Measurements from ENCODE around the gene EXOC2. TPM values are rescaled to one million over a fixed set of nuclear protein-coding genes. Genes with fewer than 3 reads are reported as not detected.

EXOC2 gene
- total and polyA plus RNA-seq, 2 of the 13 experiments (the other 11 are each of a cell fraction or from before 2014, with no cell fraction given), result 12.6 to 22.9 TPM

- peak; percentile 54; the same call in 1 of the 2 replicates for TF ChIP-seq NR2F6 (IDR thresholded peaks at IDR 0.05)
- peak; percentile 85 for TF ChIP-seq NR2F6 (CRISPR knock-in tag; IDR thresholded peaks at IDR 0.05)
- TF ChIP-seq HHEX (CRISPR knock-in tag; IDR thresholded peaks at IDR 0.05), result peak; percentile 64; the same call in 1 of the 2 replicates
- TF ChIP-seq KDM3A (CRISPR knock-in tag; IDR thresholded peaks at IDR 0.05; ENCODE audit: low read depth), result peak; percentile 97
- no peak for TF ChIP-seq FOSL1 (CRISPR knock-in tag; IDR thresholded peaks at IDR 0.05; ENCODE audit: borderline replicate concordance)
- TF ChIP-seq AHDC1 (CRISPR knock-in tag; IDR thresholded peaks at IDR 0.05; ENCODE audit: borderline replicate concordance), result peak; percentile 77
- TF ChIP-seq TFAP4 (IDR thresholded peaks at IDR 0.05; ENCODE audit: borderline replicate concordance, low read depth), result peak; percentile 73; the same call in 1 of the 2 replicates
- TF ChIP-seq JUN (CRISPR knock-in tag; IDR thresholded peaks at IDR 0.05), result 0 out of 2 replicates have a peak, but pooled peaks have one; percentile 42
- peak; percentile 90 for TF ChIP-seq HIVEP1 (CRISPR knock-in tag; IDR thresholded peaks at IDR 0.05)
- peak; percentile 95 for TF ChIP-seq NFKBIZ (CRISPR knock-in tag; IDR thresholded peaks at IDR 0.05)
- TF ChIP-seq PRDM10 (CRISPR knock-in tag; IDR thresholded peaks at IDR 0.05; ENCODE audit: low read depth), result peak; percentile 20; the same call in 1 of the 2 replicates
- peak; percentile 79 for TF ChIP-seq PITX1 (CRISPR knock-in tag; IDR thresholded peaks at IDR 0.05)
- peak; percentile 84; the same call in 1 of the 2 replicates for TF ChIP-seq ZFP37 (CRISPR knock-in tag; IDR thresholded peaks at IDR 0.05; ENCODE audit: borderline replicate concordance)
- peak; percentile 22; the same call in 1 of the 2 replicates for TF ChIP-seq GATA4 (IDR thresholded peaks at IDR 0.05; ENCODE audit: borderline replicate concordance, low read depth)
- peak; percentile 91 for TF ChIP-seq HOXA7 (CRISPR knock-in tag; IDR thresholded peaks at IDR 0.05)
- TF ChIP-seq ZFP36L2 (CRISPR knock-in tag; IDR thresholded peaks at IDR 0.05), result peak; percentile 87; the same call in 1 of the 2 replicates
- peak; percentile 66 for TF ChIP-seq ZNF205 (CRISPR knock-in tag; IDR thresholded peaks at IDR 0.05)
- peak; percentile 98; the same call in 1 of the 2 replicates for TF ChIP-seq AHR (CRISPR knock-in tag; IDR thresholded peaks at IDR 0.05)
- TF ChIP-seq ZNF691 (CRISPR knock-in tag; IDR thresholded peaks at IDR 0.05; ENCODE audit: borderline replicate concordance, low read depth), result peak; percentile 79
These were observed at the start of gene EXOC2 (continued) for GRCh38 chr6:692858-693722.

Data from HepG2 (cell line).